HG03103 (cell line): ENCODE measurements around the gene ZNF385B.
"Not testable (repeated sequence)": the region's sequence is repeated elsewhere in the genome, so short reads cannot be mapped to it uniquely, and the experiment has no call there.

Experiments used
- ATAC-seq: cut with Tn5 transposase; IDR thresholded peaks from one replicate; pipeline ENCODE4 v1.9.1; 2021; ENCODE audit warnings: low read depth; ENCODE audit not compliant: unreplicated experiment

ZNF385B gene

GRCh38 chr2:179646173-179646769, 215.1 kb downstream of the ZNF385B start:
- ATAC-seq: no peak

- no peak for ATAC-seq
Measured at GRCh38 chr2:179645047-179645446, 216.4 kb downstream of the ZNF385B start.

GRCh38 chr2:179642462-179642861, 218.9 kb downstream of the ZNF385B start:
- ATAC-seq: no peak

- ATAC-seq: no peak
Measured at GRCh38 chr2:179636995-179637394, 224.4 kb downstream of the ZNF385B start.

- no peak for ATAC-seq
Measured at GRCh38 chr2:179636100-179636980, 225.1 kb downstream of the ZNF385B start.

- not testable (repeated sequence) for ATAC-seq
Measured at GRCh38 chr2:179631769-179632385, 229.5 kb downstream of the ZNF385B start.

- not testable (repeated sequence) for ATAC-seq
Measured at GRCh38 chr2:179629776-179630175, 231.6 kb downstream of the ZNF385B start.

GRCh38 chr2:179626261-179626660, 235.2 kb downstream of the ZNF385B start:
- ATAC-seq: no peak

- no peak for ATAC-seq
Measured at GRCh38 chr2:179622635-179623300, 238.6 kb downstream of the ZNF385B start.

GRCh38 chr2:179622112-179622511, 239.3 kb downstream of the ZNF385B start:
- no peak for ATAC-seq

GRCh38 chr2:179619947-179620467, 241.4 kb downstream of the ZNF385B start:
- ATAC-seq: no peak

- no peak for ATAC-seq
Measured at GRCh38 chr2:179614121-179614520, 247.3 kb downstream of the ZNF385B start.

- no peak for ATAC-seq
Measured at GRCh38 chr2:179613701-179614100, 247.7 kb downstream of the ZNF385B start.

- ATAC-seq: no peak
Measured at GRCh38 chr2:179613299-179613651, 248.1 kb downstream of the ZNF385B start.

- ATAC-seq: no peak
Measured at GRCh38 chr2:179612591-179613298, 248.7 kb downstream of the ZNF385B start.

- no peak for ATAC-seq
Measured at GRCh38 chr2:179612108-179612507, 249.3 kb downstream of the ZNF385B start.

GRCh38 chr2:179606141-179606540, 255.3 kb downstream of the ZNF385B start:
- no peak for ATAC-seq

- ATAC-seq: no peak
Measured at GRCh38 chr2:179605341-179605740, 256.1 kb downstream of the ZNF385B start.

- no peak for ATAC-seq
Measured at GRCh38 chr2:179604598-179604997, 256.8 kb downstream of the ZNF385B start.

- ATAC-seq: no peak
Measured at GRCh38 chr2:179602452-179602851, 259.0 kb downstream of the ZNF385B start.
